ENCODE results near the gene OBSCN.

OBSCN gene

GRCh38 chr1:228213917-228214808 is 6.3 kb downstream of the OBSCN start:
- DNase-seq (ENCODE audit: low read depth) = no peak
- no peak for TF ChIP-seq CTCF (conservative IDR thresholded peaks at IDR 0.05; ENCODE audit: low read depth, low read length)
- peak overlapping the region; percentile 59 for H3K4me3 ChIP-seq (ENCODE audit: low read length)

GRCh38 chr1:228214921-228215662 is 7.2 kb downstream of the OBSCN start:
- TF ChIP-seq CTCF (conservative IDR thresholded peaks at IDR 0.05; ENCODE audit: low read depth, low read length) = no peak
- no peak overlapping the region for H3K4me3 ChIP-seq (ENCODE audit: low read length)
- no peak for DNase-seq (ENCODE audit: low read depth)

- DNase-seq (ENCODE audit: low read depth) = no peak
- H3K4me3 ChIP-seq (ENCODE audit: low read length) = no peak overlapping the region
- no peak for TF ChIP-seq CTCF (conservative IDR thresholded peaks at IDR 0.05; ENCODE audit: low read depth, low read length)
Observed at GRCh38 chr1:228215663-228216116, 7.8 kb downstream of the OBSCN start.

GRCh38 chr1:228216371-228217320 is 8.8 kb downstream of the OBSCN start:
- H3K4me3 ChIP-seq (ENCODE audit: low read length) = no peak overlapping the region
- no peak for DNase-seq (ENCODE audit: low read depth)
- no peak for TF ChIP-seq CTCF (conservative IDR thresholded peaks at IDR 0.05; ENCODE audit: low read depth, low read length)

GRCh38 chr1:228217551-228218344 is 9.9 kb downstream of the OBSCN start:
- no peak for TF ChIP-seq CTCF (conservative IDR thresholded peaks at IDR 0.05; ENCODE audit: low read depth, low read length)
- no peak overlapping the region for H3K4me3 ChIP-seq (ENCODE audit: low read length)
- DNase-seq (ENCODE audit: low read depth) = no peak

Measured in retinal pigment epithelial cell (primary cell).